HG03139 (cell line): ENCODE measurements around the gene TM7SF2.

Source experiments
- ATAC-seq: cut with Tn5 transposase; IDR thresholded peaks from one replicate; pipeline ENCODE4 v1.9.1; 2021; ENCODE audit not compliant: unreplicated experiment

The TM7SF2 gene

DNA sequence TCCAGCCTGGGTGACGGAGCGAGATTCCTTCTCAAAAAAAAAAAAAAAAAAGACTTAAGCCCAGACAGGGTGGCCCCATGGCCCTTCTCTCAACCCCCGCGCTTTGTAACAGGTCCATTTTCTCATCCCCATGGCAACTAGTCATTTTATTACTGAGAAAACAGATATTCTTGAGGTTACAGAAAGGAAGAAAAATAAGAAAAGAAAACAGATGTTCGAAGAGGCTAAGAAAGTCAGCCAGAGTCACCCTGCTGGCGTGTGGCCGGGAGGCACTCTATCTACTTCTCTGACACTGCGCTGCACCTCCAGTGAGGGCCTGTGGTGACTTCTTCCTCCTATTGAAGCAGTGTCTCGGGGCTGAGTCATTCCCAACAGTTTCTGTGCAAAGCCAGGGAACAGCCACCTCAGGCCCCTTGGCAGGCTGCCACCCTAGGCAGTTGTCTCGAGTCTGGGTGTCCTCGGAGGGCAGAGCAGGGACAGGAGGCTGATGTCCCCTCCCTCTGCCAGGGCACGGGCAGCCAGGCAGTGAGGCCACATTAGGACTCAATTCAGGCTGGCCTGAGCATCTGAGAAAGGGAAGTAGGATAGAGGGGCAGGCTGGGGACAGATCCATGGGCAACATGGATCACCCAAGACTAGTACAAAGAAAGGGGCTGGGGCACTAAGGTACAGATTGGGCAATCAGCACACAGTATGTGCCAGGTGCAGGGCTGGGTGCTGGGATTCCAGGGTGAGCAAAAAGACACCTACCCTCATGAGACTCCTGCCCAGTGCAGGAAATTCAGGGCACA is 39.0 kb downstream of the TM7SF2 start:
- ATAC-seq, result no peak

GRCh38 chr11:65151331-65151899 is 39.7 kb downstream of the TM7SF2 start:
- ATAC-seq, result no peak

DNA sequence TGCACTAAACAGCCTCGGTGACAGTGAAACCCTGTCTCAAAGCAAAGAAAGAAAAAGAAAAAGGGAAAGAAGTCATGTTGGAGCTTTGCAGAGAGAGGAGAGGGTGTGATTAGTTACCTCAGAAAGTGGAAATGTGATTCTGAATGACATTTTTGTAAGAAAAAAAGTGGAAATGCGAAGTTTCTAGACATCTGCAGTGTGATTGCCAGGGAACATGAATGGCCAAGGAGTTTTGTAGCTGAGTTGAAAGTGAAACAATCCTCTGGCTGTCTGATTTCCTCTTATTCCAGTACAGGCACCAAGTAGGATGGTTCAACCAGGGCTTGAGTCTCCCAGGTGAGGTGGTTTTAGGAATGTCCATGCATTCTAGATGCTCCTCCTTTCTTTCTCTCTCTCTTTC is 40.5 kb downstream of the TM7SF2 start:
- no peak for ATAC-seq

GRCh38 chr11:65156256-65156655 is 44.6 kb downstream of the TM7SF2 start:
- ATAC-seq, result no peak

GRCh38 chr11:65156926-65157325 is 45.3 kb downstream of the TM7SF2 start:
- ATAC-seq, result no peak

DNA sequence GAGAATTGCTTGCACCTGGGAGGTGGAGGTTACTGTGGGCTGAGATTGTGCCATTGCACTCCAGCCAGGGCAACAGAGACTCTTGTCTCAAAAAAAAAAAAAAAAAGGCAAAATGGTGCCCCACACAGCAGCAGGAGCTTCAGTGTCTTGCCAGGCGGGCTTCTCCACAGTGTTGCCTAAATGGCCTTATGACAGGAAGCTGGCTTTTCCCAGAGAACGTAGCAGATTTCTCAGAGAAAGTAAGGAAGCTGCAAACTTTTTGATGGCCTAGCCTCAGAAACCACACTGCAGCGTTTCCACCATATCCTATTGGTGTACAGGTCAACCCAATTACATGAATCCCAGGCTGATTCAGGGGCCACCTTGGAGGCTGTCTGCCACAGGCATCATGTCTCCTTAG is 45.7 kb downstream of the TM7SF2 start:
- ATAC-seq, result no peak

GRCh38 chr11:65159012-65159411 is 47.3 kb downstream of the TM7SF2 start:
- no peak for ATAC-seq

DNA sequence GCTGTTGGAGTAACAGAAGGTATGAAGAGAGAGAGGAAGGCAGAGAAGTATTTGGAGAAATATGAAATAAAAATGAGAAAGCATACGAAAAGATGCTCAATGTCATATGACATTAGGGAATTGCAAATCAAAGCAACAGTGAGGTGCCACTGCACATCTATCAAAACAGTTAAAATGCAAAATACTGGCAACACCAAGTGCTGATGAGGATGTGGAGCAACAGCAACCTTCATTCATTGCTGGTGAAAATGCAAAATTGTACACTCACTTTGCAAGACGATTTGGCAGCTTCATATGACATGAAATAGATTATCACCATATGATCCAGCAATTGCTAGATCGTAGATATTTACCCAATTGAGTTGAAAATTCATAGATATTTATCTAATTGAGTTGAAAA is 49.0 kb downstream of the TM7SF2 start:
- no peak for ATAC-seq

DNA sequence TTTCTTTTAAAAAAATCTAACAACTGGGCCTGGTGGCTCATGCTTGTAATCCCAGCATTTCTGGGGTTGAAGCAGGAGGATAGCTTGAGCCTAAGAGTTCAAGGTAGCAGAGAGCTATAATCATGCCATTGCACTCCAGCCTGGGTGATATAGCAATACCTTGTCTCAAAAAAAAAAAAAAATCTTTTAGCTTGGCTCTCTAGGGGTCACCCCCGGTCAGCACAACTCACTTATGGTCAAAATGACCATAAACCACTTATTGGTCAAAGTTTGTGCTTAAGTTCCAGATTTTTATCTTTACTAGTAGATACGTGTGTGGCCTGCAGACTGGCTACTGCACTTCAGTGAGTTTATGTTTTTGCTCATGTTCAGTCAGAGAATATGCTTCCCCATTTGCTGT is 52.0 kb downstream of the TM7SF2 start:
- no peak for ATAC-seq
